ENCODE measurements around the gene CPNE7. TPM values are rescaled to one million over a fixed set of nuclear protein-coding genes. Genes with fewer than 3 reads are reported as not detected.
A peak's percentile ranks its signal among the peaks of the same experiment; 100 is the strongest.

Gene CPNE7
- total and polyA plus RNA-seq, 4 experiments from 2014 or later: 2.3 to 7.3 (median 4.9) TPM

DNA sequence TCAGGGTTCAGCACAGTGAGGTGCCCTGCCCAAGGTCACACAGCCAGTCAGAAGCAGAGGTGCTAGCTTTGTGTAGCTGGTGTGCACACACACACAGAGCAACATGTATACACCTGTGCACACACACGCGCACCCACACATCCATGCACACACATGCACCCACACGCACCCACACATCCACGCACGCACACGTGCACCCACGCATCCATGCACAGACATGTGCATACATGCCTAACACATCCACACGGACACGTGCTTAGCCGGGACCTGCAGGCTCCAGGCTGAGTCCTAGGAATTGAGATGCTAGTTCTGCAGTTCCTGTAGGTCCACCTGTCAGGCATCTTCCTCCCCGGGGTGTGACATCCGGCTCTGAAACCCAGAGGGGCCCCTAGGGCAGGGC, 24.9 kb downstream of the CPNE7 start:
- no peaks in the 10 kb centered on the region for H3K9me3 Mint-ChIP-seq
- H3K27me3 ChIP-seq (ENCODE audit: insufficient read depth, low read length): no peaks in the 10 kb centered on the region
- no peaks in the 10 kb centered on the region for H3K9me3 ChIP-seq (ENCODE audit: control insufficient read depth in 1 of 2, low read length in 2 of 2)
- H3K27ac ChIP-seq (ENCODE audit: low read depth, low read length): no peak overlapping the region
- no peak overlapping the region for H3K4me3 Mint-ChIP-seq
- peaks cover 13 to 28% (median 19%) of the 10 kb centered on the region in 4 donors for H3K4me1 Mint-ChIP-seq
- no peaks in the 10 kb centered on the region for H3K36me3 ChIP-seq (ENCODE audit: insufficient read depth, low read length)
- no peak overlapping the region for H3K4me3 ChIP-seq (ENCODE audit: low read length in 2 of 2)
- no peaks in the 10 kb centered on the region for H3K27me3 Mint-ChIP-seq
- H3K4me1 ChIP-seq (ENCODE audit: insufficient read depth, low read length): peaks cover 15% of the 10 kb centered on the region
- intact Hi-C loops (cut with micrococcal nuclease): no loop called here
- ChIA-PET POLR2A (ENCODE audit: partially characterized antibody) (no interaction called here), CTCF (ENCODE audit: partially characterized antibody) (interaction anchor here (0.7 to 1.4 kb wide), 2 partner anchors 14 to 18 kb away, joined by 3 to 4 read pairs; no protein-coding TSS in a partner anchor)
- peak overlapping the region in 2 of 7 donors; percentile 46 to 60 for H3K27ac Mint-ChIP-seq
- no peak for DNase-seq
- no peaks in the 10 kb centered on the region for H3K36me3 Mint-ChIP-seq

DNA sequence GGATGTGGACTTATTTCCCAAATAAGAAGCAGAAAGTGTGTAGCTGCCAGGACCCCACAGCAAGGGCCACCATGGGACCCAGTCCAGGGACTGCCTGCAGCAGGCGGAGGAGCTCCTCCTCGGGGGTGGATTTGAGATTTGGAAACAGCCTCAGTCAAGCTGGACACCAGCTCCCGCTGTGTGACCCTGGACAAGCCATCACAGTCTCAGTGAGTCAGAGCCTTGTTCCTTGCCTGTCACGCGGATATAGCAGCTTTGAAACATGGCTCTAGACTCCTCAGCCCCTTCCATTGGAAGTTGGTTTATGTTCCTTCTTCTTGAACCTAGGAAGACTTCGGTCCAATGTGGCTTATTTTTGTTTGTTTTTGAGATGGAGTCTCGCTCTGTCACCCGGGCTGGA, 25.4 kb downstream of the CPNE7 start:
- Histone ChIP-seq H3K27ac (ENCODE audit: low read depth, low read length) (no peak overlapping the region), H3K27me3 (ENCODE audit: insufficient read depth, low read length) (no peaks in the 10 kb centered on the region), H3K36me3 (ENCODE audit: insufficient read depth, low read length) (no peaks in the 10 kb centered on the region), H3K4me1 (ENCODE audit: insufficient read depth, low read length) (peaks cover 15% of the 10 kb centered on the region), H3K4me3 (ENCODE audit: low read length in 2 of 2) (no peak overlapping the region), H3K9me3 (ENCODE audit: control insufficient read depth in 1 of 2, low read length in 2 of 2) (no peaks in the 10 kb centered on the region)
- ChIA-PET POLR2A (ENCODE audit: partially characterized antibody) (interaction anchor here (1.9 kb wide), 1 partner anchor 20 kb away, joined by 5 read pairs; no protein-coding TSS in a partner anchor), CTCF (ENCODE audit: partially characterized antibody) (interaction anchor here (1.4 kb wide), 1 partner anchor 17 kb away, joined by 3 read pairs; no protein-coding TSS in a partner anchor)
- no peak for DNase-seq
- H3K4me1 Mint-ChIP-seq: peaks cover 10 to 23% (median 15%) of the 10 kb centered on the region in 4 donors
- no peaks in the 10 kb centered on the region for H3K9me3 Mint-ChIP-seq
- no peak overlapping the region for H3K27ac Mint-ChIP-seq
- no peaks in the 10 kb centered on the region for H3K36me3 Mint-ChIP-seq
- H3K4me3 Mint-ChIP-seq: no peak overlapping the region
- no peaks in the 10 kb centered on the region for H3K27me3 Mint-ChIP-seq
- intact Hi-C loops (cut with micrococcal nuclease): no loop called here

GRCh38 chr16:89601906-89602272, 26.3 kb downstream of the CPNE7 start:
- Histone ChIP-seq H3K4me1 (ENCODE audit: insufficient read depth, low read length) (peaks cover 15% of the 10 kb centered on the region), H3K27me3 (ENCODE audit: insufficient read depth, low read length) (no peaks in the 10 kb centered on the region), H3K9me3 (ENCODE audit: control insufficient read depth in 1 of 2, low read length in 2 of 2) (no peaks in the 10 kb centered on the region), H3K36me3 (ENCODE audit: insufficient read depth, low read length) (no peaks in the 10 kb centered on the region), H3K4me3 (ENCODE audit: low read length in 2 of 2) (no peak overlapping the region), H3K27ac (ENCODE audit: low read depth, low read length) (no peak overlapping the region)
- ChIA-PET CTCF (ENCODE audit: partially characterized antibody) (no interaction called here), POLR2A (ENCODE audit: partially characterized antibody) (interaction anchor here (1.0 to 1.9 kb wide), 3 partner anchors 8 to 56 kb away, joined by 3 to 10 read pairs (median 5); no protein-coding TSS in a partner anchor)
- Mint-ChIP-seq H3K36me3 (no peaks in the 10 kb centered on the region), H3K4me1 (peaks cover 9 to 22% (median 14%) of the 10 kb centered on the region in 4 donors), H3K9me3 (no peaks in the 10 kb centered on the region), H3K27ac (no peak overlapping the region), H3K27me3 (no peaks in the 10 kb centered on the region), H3K4me3 (peak overlapping the region in 2 of 8 donors; percentile 41 to 44)
- DNase-seq: no peak
- intact Hi-C loops (cut with micrococcal nuclease): no loop called here

DNA sequence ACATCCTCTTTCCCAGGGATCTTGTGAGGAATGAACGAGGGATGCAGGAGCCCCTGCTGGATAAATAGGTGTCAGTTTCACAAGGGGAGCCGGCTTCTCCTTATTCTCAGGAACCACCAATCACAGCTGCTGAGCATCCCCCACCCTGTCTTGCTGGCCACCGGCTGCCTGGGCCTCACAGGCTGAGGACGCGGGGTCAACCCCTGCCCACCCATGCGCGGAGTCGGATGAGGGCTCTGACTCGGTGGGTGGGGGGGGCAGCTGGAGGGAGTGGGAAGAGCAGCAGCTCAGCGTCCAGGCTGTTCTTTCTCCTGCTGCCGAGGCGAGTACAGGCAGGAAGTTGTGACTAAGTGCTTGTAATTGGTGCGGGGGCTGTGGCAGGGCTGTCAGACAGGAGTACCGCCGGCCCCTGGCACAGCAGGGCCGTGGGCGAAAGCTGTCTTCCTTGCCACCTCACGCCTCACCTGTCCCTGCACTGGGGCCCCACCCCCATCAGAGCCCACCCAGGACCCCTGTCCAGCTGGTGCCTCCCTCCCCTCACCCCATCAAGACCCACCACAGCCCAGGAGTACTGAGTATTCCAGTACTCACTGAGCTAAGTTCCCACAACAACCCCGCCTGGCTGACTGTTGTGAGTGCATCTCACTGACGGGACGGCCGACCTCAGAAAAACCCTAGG, 26.9 kb downstream of the CPNE7 start:
- Mint-ChIP-seq H3K36me3 (no peaks in the 10 kb centered on the region), H3K9me3 (no peaks in the 10 kb centered on the region), H3K27ac (peak overlapping the region in 3 of 7 donors; percentile 7 to 60 (median 38)), H3K27me3 (no peaks in the 10 kb centered on the region), H3K4me3 (peak overlapping the region in 7 of 8 donors; percentile 20 to 49 (median 41)), H3K4me1 (peaks cover 9 to 22% (median 13%) of the 10 kb centered on the region in 4 donors)
- Histone ChIP-seq H3K27me3 (ENCODE audit: insufficient read depth, low read length) (no peaks in the 10 kb centered on the region), H3K9me3 (ENCODE audit: control insufficient read depth in 1 of 2, low read length in 2 of 2) (no peaks in the 10 kb centered on the region), H3K4me1 (ENCODE audit: insufficient read depth, low read length) (peaks cover 15% of the 10 kb centered on the region), H3K27ac (ENCODE audit: low read depth, low read length) (no peak overlapping the region), H3K36me3 (ENCODE audit: insufficient read depth, low read length) (no peaks in the 10 kb centered on the region), H3K4me3 (ENCODE audit: low read length in 2 of 2) (no peak overlapping the region)
- DNase-seq: peak in 3 of 5 donors; percentile 31 to 73 (median 40)
- intact Hi-C loops (cut with micrococcal nuclease): no loop called here
- ChIA-PET CTCF (ENCODE audit: partially characterized antibody) (no interaction called here), POLR2A (ENCODE audit: partially characterized antibody) (interaction anchor here (0.7 to 1.9 kb wide), 6 partner anchors 9 to 100 kb away, joined by 3 to 10 read pairs (median 4); no protein-coding TSS in a partner anchor)

- Mint-ChIP-seq H3K27ac (peak overlapping the region in 3 of 7 donors; percentile 1 to 60 (median 7)), H3K27me3 (no peaks in the 10 kb centered on the region), H3K9me3 (no peaks in the 10 kb centered on the region), H3K4me3 (peak overlapping the region in 6 of 8 donors; percentile 20 to 49 (median 36)), H3K36me3 (no peaks in the 10 kb centered on the region), H3K4me1 (peaks cover 9 to 22% (median 13%) of the 10 kb centered on the region in 4 donors)
- no peaks in the 10 kb centered on the region for H3K36me3 ChIP-seq (ENCODE audit: insufficient read depth, low read length)
- H3K9me3 ChIP-seq (ENCODE audit: control insufficient read depth in 1 of 2, low read length in 2 of 2): no peaks in the 10 kb centered on the region
- CTCF ChIA-PET (ENCODE audit: partially characterized antibody): no interaction called here
- H3K27me3 ChIP-seq (ENCODE audit: insufficient read depth, low read length): no peaks in the 10 kb centered on the region
- intact Hi-C loops (cut with micrococcal nuclease): no loop called here
- no peak overlapping the region for H3K4me3 ChIP-seq (ENCODE audit: low read length in 2 of 2)
- POLR2A ChIA-PET (ENCODE audit: partially characterized antibody): interaction anchor here (0.7 to 1.5 kb wide), 5 partner anchors 9 to 100 kb away, joined by 3 to 10 read pairs (median 3); no protein-coding TSS in a partner anchor
- H3K27ac ChIP-seq (ENCODE audit: low read depth, low read length): no peak overlapping the region
- peaks cover 15% of the 10 kb centered on the region for H3K4me1 ChIP-seq (ENCODE audit: insufficient read depth, low read length)
- DNase-seq: no peak
These were observed 27.5 kb downstream of the CPNE7 start for GRCh38 chr16:89602952-89603590.

- no peak overlapping the region for H3K4me3 Mint-ChIP-seq
These were observed 29.2 kb downstream of the CPNE7 start for GRCh38 chr16:89604764-89605163.

GRCh38 chr16:89605186-89605970, 29.8 kb downstream of the CPNE7 start:
- Histone ChIP-seq H3K36me3 (ENCODE audit: insufficient read depth, low read length) (no peaks in the 10 kb centered on the region), H3K4me1 (ENCODE audit: insufficient read depth, low read length) (peaks cover 15% of the 10 kb centered on the region), H3K27me3 (ENCODE audit: insufficient read depth, low read length) (no peaks in the 10 kb centered on the region), H3K9me3 (ENCODE audit: control insufficient read depth in 1 of 2, low read length in 2 of 2) (no peaks in the 10 kb centered on the region), H3K4me3 (ENCODE audit: low read length in 2 of 2) (no peak overlapping the region), H3K27ac (ENCODE audit: low read depth, low read length) (no peak overlapping the region)
- Mint-ChIP-seq H3K4me3 (no peak overlapping the region), H3K27me3 (no peaks in the 10 kb centered on the region), H3K9me3 (no peaks in the 10 kb centered on the region), H3K27ac (no peak overlapping the region), H3K36me3 (no peaks in the 10 kb centered on the region), H3K4me1 (peaks cover 7 to 15% (median 11%) of the 10 kb centered on the region in 4 donors)
- intact Hi-C loops (cut with micrococcal nuclease): no loop called here
- ChIA-PET POLR2A (ENCODE audit: partially characterized antibody) (no interaction called here), CTCF (ENCODE audit: partially characterized antibody) (no interaction called here)
- DNase-seq: no peak

More at GRCh38 chr16:89604764-89605163, 29.2 kb downstream of the CPNE7 start:
- H3K9me3 ChIP-seq (ENCODE audit: control insufficient read depth in 1 of 2, low read length in 2 of 2): no peaks in the 10 kb centered on the region
- H3K4me3 ChIP-seq (ENCODE audit: low read length in 2 of 2): no peak overlapping the region
- peaks cover 7 to 17% (median 11%) of the 10 kb centered on the region in 4 donors for H3K4me1 Mint-ChIP-seq
- H3K9me3 Mint-ChIP-seq: no peaks in the 10 kb centered on the region
- ChIA-PET POLR2A (ENCODE audit: partially characterized antibody) (no interaction called here), CTCF (ENCODE audit: partially characterized antibody) (no interaction called here)
- no peak overlapping the region for H3K27ac ChIP-seq (ENCODE audit: low read depth, low read length)
- H3K27ac Mint-ChIP-seq: no peak overlapping the region
- peaks cover 15% of the 10 kb centered on the region for H3K4me1 ChIP-seq (ENCODE audit: insufficient read depth, low read length)
- H3K36me3 ChIP-seq (ENCODE audit: insufficient read depth, low read length): no peaks in the 10 kb centered on the region
- no peaks in the 10 kb centered on the region for H3K27me3 Mint-ChIP-seq
- intact Hi-C loops (cut with micrococcal nuclease): no loop called here
- no peaks in the 10 kb centered on the region for H3K27me3 ChIP-seq (ENCODE audit: insufficient read depth, low read length)
- no peak for DNase-seq
- no peaks in the 10 kb centered on the region for H3K36me3 Mint-ChIP-seq

Measured in CD4-positive, alpha-beta memory T cell (primary cell).